OCI-LY7 (cell line): ENCODE data around the gene ZSWIM3. TPM values are rescaled to one million over a fixed set of nuclear protein-coding genes. Genes with fewer than 3 reads are reported as not detected.

Experiments used
- BruUV-seq: library from RNA; stranded (reverse); fragments of 400-500 nt; replicated peaks from 2 replicates; lab custom pipeline; 2021; lab: Mats Ljungman, UMichigan
- CTCF ChIA-PET: fragments of 300-600 bp; sonication (Branson Sonifier 250); formaldehyde crosslinking; loops from one replicate; lab custom pipeline; 2022; ENCODE audit warnings: antibody characterized with exemption; ENCODE audit not compliant: unreplicated experiment; lab: Charles Lee
- POLR2A ChIA-PET: fragments of 300-600 bp; sonication (Branson Sonifier 250); formaldehyde crosslinking; loops from one replicate; lab custom pipeline; 2022; ENCODE audit warnings: antibody characterized with exemption; lab: Charles Lee
- DNase-seq: peaks from one replicate; pipeline ENCODE4 v3.0.0-alpha.2; 2015; ENCODE audit warnings: low spot score
- H2AFZ ChIP-seq: fragments of 200-600 bp; sonication (generic), shearing (Covaris generic); 2 replicates; pipeline ENCODE4 v1.6.1; 2014; ENCODE audit warnings: mild to moderate bottlenecking, antibody characterized with exemption, low read length, moderate library complexity
- H3K27ac ChIP-seq: fragments of 200-600 bp; sonication (generic); 2 replicates; pipeline ENCODE4 v1.5.1; 2014; ENCODE audit warnings: mixed run types, low read depth, mild to moderate bottlenecking, moderate library complexity, low read length, inconsistent platforms; ENCODE audit not compliant: poor library complexity, severe bottlenecking
- H3K36me3 ChIP-seq: fragments of 200-600 bp; sonication (generic); 2 replicates; pipeline ENCODE4 v1.6.1; 2014; ENCODE audit warnings: mild to moderate bottlenecking, antibody characterized with exemption, low read length, moderate library complexity, mixed read lengths; ENCODE audit not compliant: insufficient read depth
- H3K4me1 ChIP-seq: fragments of 200-600 bp; sonication (generic); 2 replicates; pipeline ENCODE4 v1.5.1; 2014; ENCODE audit warnings: mild to moderate bottlenecking, low read length; ENCODE audit not compliant: insufficient read depth, poor library complexity, severe bottlenecking
- H3K4me2 ChIP-seq: fragments of 200-600 bp; sonication (generic); 2 replicates; pipeline ENCODE4 v1.6.1; 2014; ENCODE audit warnings: mild to moderate bottlenecking, low read length
- H3K4me3 ChIP-seq: fragments of 200-600 bp; sonication (generic); 2 replicates; pipeline ENCODE4 v1.5.1; 2014; ENCODE audit warnings: mild to moderate bottlenecking, low read depth, low read length; ENCODE audit not compliant: poor library complexity, severe bottlenecking
- H3K79me2 ChIP-seq: fragments of 200-600 bp; sonication (generic); 2 replicates; pipeline ENCODE4 v1.6.1; 2016; ENCODE audit warnings: low read depth, mild to moderate bottlenecking, low read length, moderate library complexity, mixed read lengths; ENCODE audit not compliant: insufficient read depth
- H3K9me2 ChIP-seq: fragments of 200-600 bp; sonication (generic); 2 replicates; pipeline ENCODE4 v1.6.1; 2016; ENCODE audit warnings: mild to moderate bottlenecking, low read length, mixed read lengths; ENCODE audit not compliant: insufficient read depth
- H3K9me3 ChIP-seq: fragments of 200-600 bp; sonication (generic); 2 replicates; pipeline ENCODE4 v1.6.1; 2014; ENCODE audit warnings: mild to moderate bottlenecking, mixed run types, low read length, mixed read lengths
- H4K20me1 ChIP-seq: fragments of 200-600 bp; sonication (generic); 2 replicates; pipeline ENCODE4 v1.6.1; 2014; ENCODE audit warnings: mild to moderate bottlenecking, antibody characterized with exemption, low read length, moderate library complexity, mixed read lengths; ENCODE audit not compliant: insufficient read depth
- CTCF ChIP-seq: fragments of 200-600 bp; sonication (generic); conservative IDR thresholded peaks from 2 replicates; pipeline ENCODE4 v1.5.1; 2014; ENCODE audit warnings: mild to moderate bottlenecking, antibody characterized with exemption, low read length, moderate library complexity, mixed read lengths
- EZH2phosphoT487 ChIP-seq: fragments of 200-600 bp; sonication (generic); IDR thresholded peaks from 2 replicates; pipeline ENCODE4 v1.6.1; 2018; ENCODE audit warnings: low read depth, borderline replicate concordance, mild to moderate bottlenecking, mixed run types, antibody characterized with exemption, low read length, moderate library complexity, mixed read lengths
- intact Hi-C: fragments of 100-400 bp; cut with micrococcal nuclease; formaldehyde crosslinking; loops from one replicate; pipeline ENCODE4 v1.10.0; 2022; ENCODE audit not compliant: unreplicated experiment
- total RNA-seq, 2 experiments: library from RNA; depleted of rRNA in 1 of 2; stranded (reverse); fragments of >200 nt in 1 of 2; shearing (Covaris generic) in 1 of 2; gene quantifications; 2 replicates each; pipeline ENCODE4 v1.2.3, GENCODE V29; 2014 to 2022

ZSWIM3 gene
- total RNA-seq, 2 experiments from 2014 or later: 5.7 to 6.0 TPM

- Histone ChIP-seq H3K4me1 (no peaks in the 10 kb centered on the region), H4K20me1 (no peaks in the 10 kb centered on the region), H3K9me3 (no peaks in the 10 kb centered on the region), H2AFZ (no peak overlapping the region), H3K27ac (no peak overlapping the region), H3K36me3 (peaks cover 13% of the 10 kb centered on the region; the same call in 1 of the 2 replicates), H3K79me2 (no peaks in the 10 kb centered on the region), H3K9me2 (no peaks in the 10 kb centered on the region), H3K4me3 (no peak overlapping the region), H3K4me2 (no peak overlapping the region)
- CTCF ChIA-PET: no interaction called here
- BruUV-seq: no TSS peak
- no peak for TF ChIP-seq EZH2phosphoT487
- TF ChIP-seq CTCF: no peak
- DNase-seq: no peak
- POLR2A ChIA-PET: interaction anchor here (0.6 to 0.7 kb wide), 2 partner anchors 53 to 881 kb away, joined by 3 read pairs; no protein-coding TSS in a partner anchor
- intact Hi-C loops: no loop called here
Measured at GRCh38 chr20:45848969-45849582, 8.3 kb upstream of the ZSWIM3 start.

GRCh38 chr20:45850238-45850637, 7.2 kb upstream of the ZSWIM3 start:
- intact Hi-C loops: no loop called here
- BruUV-seq: no TSS peak
- Histone ChIP-seq H3K27ac (no peak overlapping the region), H3K36me3 (peaks cover 6% of the 10 kb centered on the region; the same call in 1 of the 2 replicates), H3K9me3 (no peaks in the 10 kb centered on the region), H2AFZ (no peak overlapping the region), H4K20me1 (no peaks in the 10 kb centered on the region), H3K4me1 (no peaks in the 10 kb centered on the region), H3K9me2 (no peaks in the 10 kb centered on the region), H3K4me3 (no peak overlapping the region), H3K79me2 (no peaks in the 10 kb centered on the region), H3K4me2 (no peak overlapping the region)
- no peak for DNase-seq
- POLR2A ChIA-PET: interaction anchor here (0.6 to 0.9 kb wide), 2 partner anchors 47 to 60 kb away, joined by 3 to 5 read pairs; no protein-coding TSS in a partner anchor
- TF ChIP-seq EZH2phosphoT487 (no peak), CTCF (no peak)
- CTCF ChIA-PET: no interaction called here

- POLR2A ChIA-PET: interaction anchor here (0.6 to 1.3 kb wide), 4 partner anchors 15 to 122 kb away, joined by 3 read pairs; partner anchors contain the start of gene ZNF335
- Histone ChIP-seq H3K36me3 (peaks cover 6% of the 10 kb centered on the region; the same call in 1 of the 2 replicates), H3K4me1 (peaks cover 3% of the 10 kb centered on the region), H3K79me2 (peaks cover 4% of the 10 kb centered on the region; the same call in 1 of the 2 replicates), H4K20me1 (no peaks in the 10 kb centered on the region), H3K27ac (no peak overlapping the region), H2AFZ (no peak overlapping the region), H3K9me2 (no peaks in the 10 kb centered on the region), H3K4me3 (no peak overlapping the region), H3K4me2 (no peak overlapping the region), H3K9me3 (no peaks in the 10 kb centered on the region)
- CTCF ChIA-PET: no interaction called here
- no peak for DNase-seq
- no TSS peak for BruUV-seq
- TF ChIP-seq CTCF: no peak
- TF ChIP-seq EZH2phosphoT487: no peak
- intact Hi-C loops: no loop called here
Measured at GRCh38 chr20:45850926-45851325, 6.5 kb upstream of the ZSWIM3 start.
